GM21423 (cell line): ENCODE results near the gene TUT4.

Experiments used
- ATAC-seq: cut with Tn5 transposase; IDR thresholded peaks from one replicate; pipeline ENCODE4 v1.9.1; 2021; ENCODE audit warnings: mild to moderate bottlenecking, moderate library complexity; ENCODE audit not compliant: unreplicated experiment

Gene TUT4

GRCh38 chr1:52533713-52534112, 19.2 kb downstream of the TUT4 start:
- ATAC-seq, result no peak

- no peak for ATAC-seq
These were observed 20.1 kb downstream of the TUT4 start for GRCh38 chr1:52532731-52533327.

- ATAC-seq, result no peak
These were observed 20.6 kb downstream of the TUT4 start for GRCh38 chr1:52532247-52532646.

GRCh38 chr1:52531249-52531872, 21.5 kb downstream of the TUT4 start:
- ATAC-seq, result no peak

GRCh38 chr1:52530563-52531144, 22.2 kb downstream of the TUT4 start:
- ATAC-seq, result no peak

GRCh38 chr1:52523376-52523775, 29.5 kb downstream of the TUT4 start:
- no peak for ATAC-seq

- ATAC-seq, result no peak
These were observed 32.7 kb downstream of the TUT4 start for GRCh38 chr1:52520148-52520547.

- no peak for ATAC-seq
These were observed 33.9 kb downstream of the TUT4 start for GRCh38 chr1:52518962-52519361.

GRCh38 chr1:52511851-52512615, 40.9 kb downstream of the TUT4 start:
- no peak for ATAC-seq

- no peak for ATAC-seq
These were observed 41.5 kb downstream of the TUT4 start for GRCh38 chr1:52511439-52511838.

GRCh38 chr1:52506920-52507546, 45.9 kb downstream of the TUT4 start:
- ATAC-seq, result no peak

GRCh38 chr1:52506349-52506748, 46.5 kb downstream of the TUT4 start:
- ATAC-seq, result no peak

GRCh38 chr1:52504720-52505119, 48.2 kb downstream of the TUT4 start:
- no peak for ATAC-seq

GRCh38 chr1:52503706-52504105, 49.2 kb downstream of the TUT4 start:
- no peak for ATAC-seq

- no peak for ATAC-seq
These were observed 50.1 kb downstream of the TUT4 start for GRCh38 chr1:52502789-52503188.

- ATAC-seq, result no peak
These were observed 65.3 kb downstream of the TUT4 start for GRCh38 chr1:52487632-52488031.

GRCh38 chr1:52482326-52483004, 70.4 kb downstream of the TUT4 start:
- no peak for ATAC-seq

- no peak for ATAC-seq
These were observed 73.8 kb downstream of the TUT4 start for GRCh38 chr1:52479076-52479475.

GRCh38 chr1:52477876-52478275, 75.0 kb downstream of the TUT4 start:
- no peak for ATAC-seq

GRCh38 chr1:52476943-52477342, 75.9 kb downstream of the TUT4 start:
- ATAC-seq, result no peak

GRCh38 chr1:52474807-52475206, 78.1 kb downstream of the TUT4 start:
- no peak for ATAC-seq
